OCI-LY3 (cell line): ENCODE data around the gene AP3S1.

ENCODE experiments used
- EZH2phosphoT487 ChIP-seq: fragments of 200-600 bp; shearing (Covaris generic); IDR thresholded peaks from 2 replicates; pipeline ENCODE4 v1.6.1; 2018; ENCODE audit warnings: antibody characterized with exemption, mixed run types, low read depth
- TF ChIP-seq, protein P1 (sequence below): fragments of 200-600, 300-600 bp; sonication (generic); IDR thresholded peaks from 2 replicates; pipeline ENCODE4 v1.5.1; 2014; ENCODE audit warnings: antibody characterized with exemption, low read length, low read depth

DNA sequence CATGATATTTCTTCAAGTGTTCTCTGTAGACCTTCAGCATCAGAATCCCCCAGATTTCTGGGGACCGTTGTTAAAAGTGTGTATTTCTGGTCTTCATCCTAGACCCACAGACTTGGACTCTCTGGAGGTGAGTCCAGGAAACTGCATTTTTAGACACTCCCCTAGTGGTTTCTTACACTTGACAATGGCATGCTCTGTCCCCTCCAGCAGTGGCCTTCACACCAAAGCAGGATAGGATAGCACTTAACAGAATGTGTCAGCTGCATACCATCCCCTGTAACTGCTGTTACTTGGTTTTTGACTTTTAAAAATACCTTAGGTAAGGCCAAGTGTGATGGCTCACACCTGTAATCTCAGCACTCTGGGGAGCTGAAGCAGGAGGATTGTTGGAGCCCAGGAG, 46.0 kb upstream of the AP3S1 start:
- TF ChIP-seq, protein P1, sequence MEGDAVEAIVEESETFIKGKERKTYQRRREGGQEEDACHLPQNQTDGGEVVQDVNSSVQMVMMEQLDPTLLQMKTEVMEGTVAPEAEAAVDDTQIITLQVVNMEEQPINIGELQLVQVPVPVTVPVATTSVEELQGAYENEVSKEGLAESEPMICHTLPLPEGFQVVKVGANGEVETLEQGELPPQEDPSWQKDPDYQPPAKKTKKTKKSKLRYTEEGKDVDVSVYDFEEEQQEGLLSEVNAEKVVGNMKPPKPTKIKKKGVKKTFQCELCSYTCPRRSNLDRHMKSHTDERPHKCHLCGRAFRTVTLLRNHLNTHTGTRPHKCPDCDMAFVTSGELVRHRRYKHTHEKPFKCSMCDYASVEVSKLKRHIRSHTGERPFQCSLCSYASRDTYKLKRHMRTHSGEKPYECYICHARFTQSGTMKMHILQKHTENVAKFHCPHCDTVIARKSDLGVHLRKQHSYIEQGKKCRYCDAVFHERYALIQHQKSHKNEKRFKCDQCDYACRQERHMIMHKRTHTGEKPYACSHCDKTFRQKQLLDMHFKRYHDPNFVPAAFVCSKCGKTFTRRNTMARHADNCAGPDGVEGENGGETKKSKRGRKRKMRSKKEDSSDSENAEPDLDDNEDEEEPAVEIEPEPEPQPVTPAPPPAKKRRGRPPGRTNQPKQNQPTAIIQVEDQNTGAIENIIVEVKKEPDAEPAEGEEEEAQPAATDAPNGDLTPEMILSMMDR: no peak
- TF ChIP-seq EZH2phosphoT487: no peak
